MM.1S (cell line): ENCODE results near the gene IMPG1.

Source experiments
- EZH2 ChIP-seq: fragments of 300-600 bp; sonication (generic); optimal IDR thresholded peaks from 2 replicates; pipeline ENCODE3; 2017; ENCODE audit warnings: low read depth, mild to moderate bottlenecking, antibody characterized with exemption, low read length, mixed read lengths
- TF ChIP-seq, protein P1 (sequence below): fragments of 300-600 bp; sonication (generic); IDR thresholded peaks from 2 replicates; pipeline ENCODE4 v1.5.1; 2016; ENCODE audit warnings: antibody characterized with exemption, low read length, mixed read lengths

DNA sequence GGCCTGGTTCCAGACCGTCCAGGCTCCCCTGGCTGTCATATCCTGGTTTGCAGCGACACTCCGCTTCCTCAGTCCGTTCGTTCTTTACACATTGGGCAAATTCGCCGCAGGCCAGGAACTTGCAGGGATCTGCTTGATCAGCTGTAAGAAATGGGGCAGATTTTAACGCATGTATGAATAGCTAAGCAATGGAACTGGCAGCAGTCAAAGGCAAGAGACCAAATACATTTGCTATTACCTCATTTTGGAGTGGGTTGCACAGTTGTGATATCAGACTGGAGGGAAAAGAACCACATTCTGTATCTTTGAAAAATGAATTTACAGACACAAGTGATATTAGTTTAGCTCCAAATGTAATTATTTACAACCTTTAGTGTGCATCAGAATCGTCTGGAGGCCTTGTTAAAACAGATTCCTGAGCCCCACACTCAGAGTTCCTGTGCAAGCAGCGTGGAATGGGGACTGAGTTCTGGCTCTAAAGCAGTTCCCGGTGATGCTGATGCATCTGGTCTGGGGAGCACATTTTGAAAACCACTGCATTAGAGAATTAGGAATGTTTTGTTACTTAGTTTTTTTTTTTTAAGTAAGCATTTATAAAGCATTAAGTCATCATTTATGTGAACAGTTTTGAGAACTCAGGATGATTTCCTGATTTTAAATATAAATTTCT, 141.3 kb downstream of the IMPG1 start:
- TF ChIP-seq, protein P1, sequence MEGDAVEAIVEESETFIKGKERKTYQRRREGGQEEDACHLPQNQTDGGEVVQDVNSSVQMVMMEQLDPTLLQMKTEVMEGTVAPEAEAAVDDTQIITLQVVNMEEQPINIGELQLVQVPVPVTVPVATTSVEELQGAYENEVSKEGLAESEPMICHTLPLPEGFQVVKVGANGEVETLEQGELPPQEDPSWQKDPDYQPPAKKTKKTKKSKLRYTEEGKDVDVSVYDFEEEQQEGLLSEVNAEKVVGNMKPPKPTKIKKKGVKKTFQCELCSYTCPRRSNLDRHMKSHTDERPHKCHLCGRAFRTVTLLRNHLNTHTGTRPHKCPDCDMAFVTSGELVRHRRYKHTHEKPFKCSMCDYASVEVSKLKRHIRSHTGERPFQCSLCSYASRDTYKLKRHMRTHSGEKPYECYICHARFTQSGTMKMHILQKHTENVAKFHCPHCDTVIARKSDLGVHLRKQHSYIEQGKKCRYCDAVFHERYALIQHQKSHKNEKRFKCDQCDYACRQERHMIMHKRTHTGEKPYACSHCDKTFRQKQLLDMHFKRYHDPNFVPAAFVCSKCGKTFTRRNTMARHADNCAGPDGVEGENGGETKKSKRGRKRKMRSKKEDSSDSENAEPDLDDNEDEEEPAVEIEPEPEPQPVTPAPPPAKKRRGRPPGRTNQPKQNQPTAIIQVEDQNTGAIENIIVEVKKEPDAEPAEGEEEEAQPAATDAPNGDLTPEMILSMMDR: no peak
- TF ChIP-seq EZH2: no peak
